ENCODE results near the gene MGAT5. TPM values are rescaled to one million over a fixed set of nuclear protein-coding genes. Genes with fewer than 3 reads are reported as not detected.

Gene MGAT5
- total RNA-seq, 1 donor from 2014 or later = 58.8 TPM

GRCh38 chr2:134441153-134441863 lies 187.4 kb downstream of the MGAT5 start:
- peaks cover 8% of the 10 kb centered on the region for H3K4me1 Mint-ChIP-seq (ENCODE audit: low read depth, unreplicated experiment)
- no peak overlapping the region for H3K4me3 Mint-ChIP-seq (ENCODE audit: unreplicated experiment)
- H3K27me3 Mint-ChIP-seq (ENCODE audit: unreplicated experiment) = no peaks in the 10 kb centered on the region
- no peak for DNase-seq
- no peak for TF ChIP-seq CTCF (IDR thresholded peaks at IDR 0.05; ENCODE audit: partially characterized antibody, unreplicated experiment)
- H3K27ac Mint-ChIP-seq (ENCODE audit: unreplicated experiment) = no peak overlapping the region
- no peaks in the 10 kb centered on the region for H3K9me3 Mint-ChIP-seq (ENCODE audit: unreplicated experiment)
- no peaks in the 10 kb centered on the region for H3K36me3 Mint-ChIP-seq (ENCODE audit: unreplicated experiment)

GRCh38 chr2:134443814-134444480 lies 190.1 kb downstream of the MGAT5 start:
- H3K4me1 Mint-ChIP-seq (ENCODE audit: low read depth, unreplicated experiment) = peaks cover 21% of the 10 kb centered on the region
- H3K4me3 Mint-ChIP-seq (ENCODE audit: unreplicated experiment) = no peak overlapping the region

GRCh38 chr2:134445116-134445515 lies 191.2 kb downstream of the MGAT5 start:
- Mint-ChIP-seq H3K36me3 (ENCODE audit: unreplicated experiment) (no peaks in the 10 kb centered on the region), H3K4me1 (ENCODE audit: low read depth, unreplicated experiment) (peaks cover 22% of the 10 kb centered on the region), H3K4me3 (ENCODE audit: unreplicated experiment) (no peak overlapping the region), H3K27ac (ENCODE audit: unreplicated experiment) (no peak overlapping the region), H3K9me3 (ENCODE audit: unreplicated experiment) (no peaks in the 10 kb centered on the region), H3K27me3 (ENCODE audit: unreplicated experiment) (peaks cover 3% of the 10 kb centered on the region)
- TF ChIP-seq CTCF (IDR thresholded peaks at IDR 0.05; ENCODE audit: partially characterized antibody, unreplicated experiment) = no peak
- DNase-seq = no peak

More at GRCh38 chr2:134443814-134444480, 190.1 kb downstream of the MGAT5 start:
- peaks cover 3% of the 10 kb centered on the region for H3K27me3 Mint-ChIP-seq (ENCODE audit: unreplicated experiment)
- H3K9me3 Mint-ChIP-seq (ENCODE audit: unreplicated experiment) = no peaks in the 10 kb centered on the region
- no peaks in the 10 kb centered on the region for H3K36me3 Mint-ChIP-seq (ENCODE audit: unreplicated experiment)
- no peak for TF ChIP-seq CTCF (IDR thresholded peaks at IDR 0.05; ENCODE audit: partially characterized antibody, unreplicated experiment)
- no peak for DNase-seq
- H3K27ac Mint-ChIP-seq (ENCODE audit: unreplicated experiment) = no peak overlapping the region

- DNase-seq = no peak
- Mint-ChIP-seq H3K27ac (ENCODE audit: unreplicated experiment) (peak overlapping the region; percentile 59), H3K36me3 (ENCODE audit: unreplicated experiment) (no peaks in the 10 kb centered on the region), H3K4me1 (ENCODE audit: low read depth, unreplicated experiment) (peaks cover 22% of the 10 kb centered on the region), H3K4me3 (ENCODE audit: unreplicated experiment) (no peak overlapping the region), H3K27me3 (ENCODE audit: unreplicated experiment) (peaks cover 3% of the 10 kb centered on the region), H3K9me3 (ENCODE audit: unreplicated experiment) (peaks cover 2% of the 10 kb centered on the region)
- no peak for TF ChIP-seq CTCF (IDR thresholded peaks at IDR 0.05; ENCODE audit: partially characterized antibody, unreplicated experiment)
Observed at GRCh38 chr2:134445985-134446382, 192.1 kb downstream of the MGAT5 start.

Measured in glutamatergic neuron (in vitro differentiated cells).